Activated T-cell treated with anti-CD3 and anti-CD28 coated beads for 1 hour (primary cell): ENCODE measurements around the gene GPC5.
"Not testable (repeated sequence)": the region's sequence is repeated elsewhere in the genome, so short reads cannot be mapped to it uniquely, and the experiment has no call there.

Source experiments
- DNase-seq: peaks from one replicate; pipeline ENCODE4 v3.0.0-alpha.2; 2020; ENCODE audit warnings: low read depth

GPC5 gene

GRCh38 chr13:92473765-92474475, 1075.5 kb downstream of the GPC5 start:
- DNase-seq: no peak

GRCh38 chr13:92480387-92480786, 1082.0 kb downstream of the GPC5 start:
- DNase-seq: no peak

GRCh38 chr13:92482790-92483189, 1084.4 kb downstream of the GPC5 start:
- DNase-seq: not testable (repeated sequence)

- DNase-seq: no peak
Measured at GRCh38 chr13:92483894-92484293, 1085.5 kb downstream of the GPC5 start.

- no peak for DNase-seq
Measured at GRCh38 chr13:92487238-92487637, 1088.8 kb downstream of the GPC5 start.

- DNase-seq: no peak
Measured at GRCh38 chr13:92488249-92488852, 1089.9 kb downstream of the GPC5 start.

- DNase-seq: no peak
Measured at GRCh38 chr13:92491839-92492238, 1093.4 kb downstream of the GPC5 start.

- DNase-seq: no peak
Measured at GRCh38 chr13:92494915-92495314, 1096.5 kb downstream of the GPC5 start.

GRCh38 chr13:92500192-92500591, 1101.8 kb downstream of the GPC5 start:
- DNase-seq: no peak

- no peak for DNase-seq
Measured at GRCh38 chr13:92510416-92510815, 1112.0 kb downstream of the GPC5 start.

- DNase-seq: no peak
Measured at GRCh38 chr13:92512852-92513251, 1114.4 kb downstream of the GPC5 start.

- no peak for DNase-seq
Measured at GRCh38 chr13:92513672-92514071, 1115.3 kb downstream of the GPC5 start.

GRCh38 chr13:92514420-92515125, 1116.2 kb downstream of the GPC5 start:
- no peak for DNase-seq

GRCh38 chr13:92516878-92517277, 1118.5 kb downstream of the GPC5 start:
- DNase-seq: not testable (repeated sequence)

- not testable (repeated sequence) for DNase-seq
Measured at GRCh38 chr13:92518622-92519021, 1120.2 kb downstream of the GPC5 start.

GRCh38 chr13:92530364-92530763, 1131.9 kb downstream of the GPC5 start:
- DNase-seq: no peak

- DNase-seq: no peak
Measured at GRCh38 chr13:92535222-92536006, 1137.0 kb downstream of the GPC5 start.

- no peak for DNase-seq
Measured at GRCh38 chr13:92537471-92537870, 1139.0 kb downstream of the GPC5 start.

GRCh38 chr13:92538164-92538563, 1139.7 kb downstream of the GPC5 start:
- DNase-seq: no peak

- DNase-seq: not testable (repeated sequence)
Measured at GRCh38 chr13:92539148-92539547, 1140.7 kb downstream of the GPC5 start.

GRCh38 chr13:92547266-92547665, 1148.8 kb downstream of the GPC5 start:
- DNase-seq: no peak

- DNase-seq: no peak
Measured at GRCh38 chr13:92549276-92549675, 1150.9 kb downstream of the GPC5 start.
